NCI-H146 treated with DMSO at 0.1 percent for 48 hours (cell line): Measurements from ENCODE around the gene TCP10L.
"Not testable (repeated sequence)": the region's sequence is repeated elsewhere in the genome, so short reads cannot be mapped to it uniquely, and the experiment has no call there.

Source experiments
- DNase-seq: peaks from one replicate; lab custom pipeline; 2025; ENCODE audit not compliant: unreplicated experiment; lab: John Stamatoyannopoulos, UW

The TCP10L gene

DNA sequence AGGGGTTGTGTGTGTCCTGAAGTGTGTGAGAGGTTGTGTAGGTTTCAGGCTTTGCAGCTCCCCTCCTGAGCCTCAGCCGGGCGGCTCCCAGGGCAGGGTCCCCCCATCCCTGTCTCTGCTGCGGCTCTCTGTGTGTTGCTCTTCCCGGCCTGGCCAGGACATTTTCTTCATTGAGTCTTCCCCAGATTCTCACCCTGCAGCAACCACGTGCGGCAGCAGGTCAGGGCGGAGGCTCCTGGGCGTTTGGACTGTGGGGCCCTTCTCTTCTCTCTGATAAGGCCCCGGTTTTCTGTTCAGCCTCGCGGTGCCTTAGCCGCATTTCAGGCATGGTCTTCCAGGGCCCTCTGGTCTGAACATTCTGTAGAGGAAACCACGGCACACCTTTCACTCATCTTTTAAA is 1.8 kb upstream of the TCP10L start:
- DNase-seq, result no peak

DNA sequence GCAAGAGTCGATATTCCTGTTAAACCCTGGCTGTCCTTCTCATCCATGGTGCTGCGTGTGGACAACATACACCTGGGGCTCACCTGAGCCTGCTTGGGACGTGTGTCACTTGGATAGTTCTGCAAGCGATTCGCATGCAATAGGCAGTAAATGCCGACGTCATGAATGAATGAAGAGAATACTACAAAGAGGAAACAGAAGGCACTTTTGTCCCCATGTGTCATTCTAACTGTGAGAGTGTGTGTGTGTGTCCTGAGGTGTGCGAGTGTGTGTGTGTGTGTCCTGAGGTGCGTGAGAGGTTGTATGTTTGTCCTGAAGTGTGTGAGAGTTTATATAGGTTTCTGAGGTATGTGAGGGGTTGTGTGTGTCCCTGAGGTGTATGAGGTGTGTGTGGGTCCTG is 647 bp upstream of the TCP10L start:
- no peak for DNase-seq

DNA sequence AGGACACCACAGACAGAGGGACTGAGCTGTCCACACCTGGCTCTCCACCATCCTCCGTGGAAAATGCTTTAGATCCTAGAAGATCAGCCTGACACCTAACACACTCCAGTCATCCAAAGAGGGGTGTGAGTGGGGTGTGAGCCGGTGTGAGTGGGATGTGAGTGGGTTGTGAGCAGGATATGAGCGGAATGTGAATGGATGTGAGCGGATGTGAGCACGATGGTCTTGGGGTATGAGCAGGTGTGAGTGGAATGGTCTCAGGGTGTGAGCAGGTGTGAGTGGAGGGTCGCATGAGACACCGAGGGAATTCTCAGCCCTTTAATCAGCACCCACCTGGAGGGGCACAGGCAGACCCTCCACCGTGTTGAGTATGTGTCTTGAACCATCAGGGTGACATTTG is 851 bp downstream of the TCP10L start:
- DNase-seq, result no peak

DNA sequence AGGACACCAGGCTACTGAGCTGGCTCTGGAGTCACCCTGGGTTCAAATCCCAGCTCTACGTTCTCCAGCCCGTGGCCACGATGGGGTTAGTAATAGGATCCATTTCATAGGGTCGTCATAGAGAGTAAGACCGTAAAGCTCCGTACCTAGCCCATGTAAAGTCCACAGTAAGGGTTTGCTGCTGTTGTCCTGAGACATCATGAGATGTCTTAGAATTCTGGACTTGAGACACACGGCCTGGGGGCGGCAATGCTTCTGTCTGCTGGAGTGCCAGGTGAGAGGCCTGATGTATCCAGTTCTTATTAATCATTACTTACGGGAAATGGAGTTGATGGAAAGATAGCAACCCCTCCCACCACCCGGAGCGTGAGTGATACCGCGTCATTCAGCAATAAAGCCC is 3.6 kb downstream of the TCP10L start:
- no peak for DNase-seq

DNA sequence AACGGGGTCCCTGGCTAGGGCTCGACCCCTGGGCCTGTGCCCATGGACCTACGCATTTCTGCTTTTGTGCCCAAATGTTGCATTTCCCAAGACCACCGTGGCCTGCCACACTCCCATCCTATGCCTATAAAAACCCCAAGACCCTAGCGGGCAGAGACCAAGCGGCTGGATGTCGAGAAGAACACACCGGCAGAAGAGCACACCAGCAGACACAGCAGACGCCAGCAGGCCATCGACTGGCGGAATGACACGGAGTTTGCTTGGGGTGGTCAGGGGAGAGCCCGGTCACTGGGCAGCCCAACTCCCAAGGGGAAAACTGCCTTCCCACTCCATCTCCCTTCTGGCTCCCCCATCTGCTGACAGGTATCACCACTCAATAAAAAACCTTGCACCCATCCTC is 4.4 kb downstream of the TCP10L start:
- no peak for DNase-seq

DNA sequence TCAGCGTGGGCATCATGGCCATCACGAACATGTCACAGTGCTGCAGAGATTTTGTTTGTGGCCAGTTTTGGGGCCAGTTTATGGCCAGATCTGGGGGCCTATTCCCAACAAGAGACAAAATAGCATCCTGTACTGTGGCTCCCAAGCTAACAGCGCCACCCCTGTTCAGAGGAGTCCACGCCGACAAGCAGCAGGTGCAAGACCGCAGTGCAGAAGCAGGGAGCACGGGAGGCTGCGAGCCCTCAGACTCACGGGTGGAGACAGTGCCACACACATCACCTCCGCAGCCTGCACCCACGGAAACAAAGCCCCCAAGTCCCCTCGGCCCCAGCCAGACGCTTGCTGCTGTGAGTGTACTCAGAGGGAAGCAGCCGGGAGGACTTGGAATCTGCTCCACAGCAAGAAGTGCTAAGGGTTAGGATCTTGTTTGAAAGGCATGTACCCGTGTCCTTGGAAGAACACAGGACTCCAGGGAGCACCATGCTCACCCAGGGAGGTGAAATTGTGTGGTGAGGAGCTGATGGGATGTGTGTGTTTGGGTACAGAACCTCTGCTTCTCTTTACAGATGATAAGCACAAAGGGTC is 7.1 kb downstream of the TCP10L start:
- DNase-seq, result no peak

DNA sequence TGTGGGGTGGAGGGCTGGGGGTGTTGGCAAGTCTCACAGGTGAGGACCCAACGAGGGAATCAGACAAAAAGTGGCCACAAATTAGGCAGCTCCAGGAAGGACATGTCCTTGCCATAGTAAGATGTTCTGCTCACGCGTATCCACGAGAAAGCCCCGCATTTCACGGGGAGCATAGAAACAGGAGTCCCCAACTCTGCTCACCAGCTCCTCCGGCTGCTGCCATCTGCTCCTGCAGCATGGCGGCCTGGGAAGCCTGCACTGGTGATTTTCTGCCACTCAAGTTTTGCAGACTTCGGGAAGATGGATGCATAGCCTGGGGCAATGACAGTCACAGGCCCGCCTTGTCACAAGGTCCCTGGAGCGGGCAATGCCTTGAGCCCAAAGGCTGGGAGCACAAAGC is 9.3 kb downstream of the TCP10L start:
- DNase-seq, result no peak

DNA sequence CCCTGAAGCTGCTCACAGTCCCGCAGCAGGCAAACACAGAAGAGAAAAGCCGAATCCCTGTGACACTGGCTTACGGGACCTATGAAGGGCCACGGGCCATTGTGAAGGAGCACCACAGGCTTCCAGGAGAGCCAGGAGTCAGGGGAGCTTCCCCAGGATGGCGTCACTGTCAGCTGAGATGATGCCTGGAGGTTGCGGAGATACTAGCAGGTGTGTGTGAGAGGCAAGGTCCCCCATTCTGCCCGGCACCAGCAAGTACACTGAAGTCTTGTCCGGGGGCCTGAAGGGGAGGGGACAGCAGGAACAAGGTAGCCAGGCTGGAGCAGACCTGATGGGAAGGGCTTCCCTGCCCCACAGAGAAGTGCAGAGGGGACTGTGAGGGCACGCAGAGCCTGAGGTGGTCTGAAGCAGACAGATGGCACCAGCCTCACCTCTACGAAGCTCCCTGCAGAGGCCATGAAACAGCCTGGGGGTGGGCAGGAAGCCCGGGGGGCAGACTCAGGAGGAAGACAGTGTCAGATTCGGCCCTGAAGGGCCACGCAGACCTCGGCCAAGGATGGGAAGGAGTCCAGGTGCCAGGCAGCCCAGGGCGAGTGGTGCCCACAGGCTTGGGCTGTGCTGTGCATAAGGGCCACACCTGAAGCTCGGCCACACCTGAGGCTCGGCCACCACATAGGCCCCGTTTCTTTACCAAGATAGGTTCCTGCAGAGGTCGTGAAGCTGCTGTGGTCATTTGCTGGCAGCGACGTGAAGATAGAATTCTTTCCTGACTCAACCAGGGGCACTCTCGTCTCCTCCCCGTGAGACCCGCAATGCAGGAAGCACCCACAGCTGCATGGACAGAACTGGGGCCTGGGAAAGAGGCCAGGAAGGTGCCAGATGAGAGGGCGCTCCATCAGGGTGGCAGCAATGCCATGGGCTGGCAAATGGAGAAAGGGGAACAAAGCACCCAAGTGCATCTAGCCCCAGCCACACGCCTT is 10.1 kb downstream of the TCP10L start:
- no peak for DNase-seq

DNA sequence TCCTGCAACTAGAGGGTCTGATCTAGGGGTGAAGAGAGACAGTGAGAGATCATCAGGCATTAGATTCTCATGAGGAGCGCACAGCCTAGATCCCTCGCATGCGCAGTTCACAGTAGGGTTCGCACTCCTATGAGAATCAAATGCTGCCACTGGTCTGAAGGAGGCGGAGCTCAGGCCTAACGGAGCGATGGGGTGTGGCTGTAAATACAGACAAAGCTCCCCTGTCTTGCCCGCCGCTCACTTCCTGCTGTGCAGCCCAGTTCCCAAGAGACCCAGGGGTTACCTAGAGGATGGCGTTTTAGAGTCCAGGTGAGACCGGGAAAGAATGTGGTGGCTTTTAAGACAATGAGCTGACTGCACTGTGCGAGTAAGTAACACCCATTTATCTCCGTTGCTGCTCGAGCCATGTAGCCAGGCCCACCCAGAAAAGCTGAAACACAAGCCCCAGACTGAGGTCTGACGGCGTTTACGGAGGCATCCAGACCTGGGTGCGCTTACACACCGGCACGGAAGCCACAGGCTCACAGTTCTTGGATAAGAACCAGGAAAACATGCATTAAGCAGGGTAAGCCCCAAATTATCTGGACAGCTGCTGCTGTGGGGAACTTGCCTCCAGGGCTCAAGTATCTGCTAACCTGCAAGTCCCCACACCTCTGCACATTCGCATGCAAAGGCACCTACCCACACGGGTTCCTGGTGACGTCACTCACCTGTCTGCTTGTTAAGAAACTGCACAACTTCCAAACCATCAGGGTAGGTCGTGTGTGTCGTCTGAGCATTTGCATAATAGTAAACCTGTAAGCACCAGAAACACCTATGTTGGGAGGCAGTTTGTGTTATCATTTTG is 12.5 kb downstream of the TCP10L start:
- peak; percentile 39 for DNase-seq

DNA sequence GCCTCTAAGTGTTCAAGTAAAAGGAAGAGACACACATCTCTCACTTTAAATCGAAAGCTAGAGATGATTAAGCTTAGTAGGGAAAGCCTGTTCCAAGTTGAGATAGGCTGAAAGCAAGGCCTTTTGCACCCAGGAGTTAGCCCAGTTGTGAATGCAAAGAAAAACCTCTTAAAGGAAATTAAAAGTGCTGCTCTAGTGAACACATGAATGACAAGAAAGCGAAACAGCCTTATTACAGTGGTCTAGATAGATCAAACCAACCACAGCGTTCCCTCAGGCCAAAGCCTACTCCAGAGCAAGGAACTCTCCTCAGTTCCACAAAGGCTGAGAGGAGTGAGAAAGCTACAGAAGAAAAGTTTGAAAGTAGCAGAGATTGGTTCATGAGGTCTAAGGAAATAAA is 14.9 kb downstream of the TCP10L start:
- no peak for DNase-seq

DNA sequence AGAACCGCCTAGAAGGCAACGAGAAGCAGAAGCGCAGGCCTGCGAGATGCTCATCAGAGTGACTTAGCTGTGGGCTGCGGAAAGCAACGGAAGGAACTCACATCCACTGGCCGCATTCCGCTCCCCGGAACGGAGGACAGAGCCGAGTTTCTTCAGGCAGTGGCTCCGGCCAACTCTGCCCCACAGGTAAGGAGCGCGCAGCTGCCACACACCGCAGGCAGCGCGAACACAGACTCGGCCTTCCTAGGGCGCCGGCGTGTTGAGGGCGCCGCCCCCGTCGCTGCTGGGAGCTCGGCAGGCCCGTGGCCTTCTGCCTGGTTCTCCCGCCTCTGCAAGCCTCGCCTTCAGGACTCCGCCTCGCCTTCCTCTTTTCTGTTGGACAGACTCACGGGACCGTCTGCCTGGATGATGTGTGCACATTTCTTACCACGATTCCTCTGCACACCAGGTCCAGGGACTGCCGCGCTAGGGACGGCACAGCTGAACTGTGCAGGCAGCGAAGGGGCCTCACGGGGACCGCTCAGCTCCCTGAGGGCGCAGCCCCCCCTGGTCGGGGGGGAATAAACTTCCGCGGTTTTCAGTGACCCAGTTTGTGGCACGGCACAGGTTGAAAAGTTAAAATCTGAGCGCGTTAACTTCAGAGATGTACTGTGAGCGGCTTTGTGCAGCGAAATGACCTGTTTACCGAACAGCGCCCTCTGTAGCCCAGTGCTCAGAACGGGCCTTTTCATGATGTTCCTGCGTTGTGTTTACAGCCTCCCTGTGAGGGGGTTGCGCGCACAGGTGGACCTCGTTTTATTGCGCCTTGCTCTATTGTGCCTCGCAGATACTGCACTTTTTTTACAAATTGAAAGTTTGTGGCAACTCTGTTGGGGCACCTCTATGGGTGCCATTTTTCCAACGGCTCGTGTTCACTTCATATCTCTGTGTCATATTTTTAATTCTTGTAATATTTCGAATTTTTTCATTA is 15.8 kb downstream of the TCP10L start:
- peak; percentile 58 for DNase-seq

DNA sequence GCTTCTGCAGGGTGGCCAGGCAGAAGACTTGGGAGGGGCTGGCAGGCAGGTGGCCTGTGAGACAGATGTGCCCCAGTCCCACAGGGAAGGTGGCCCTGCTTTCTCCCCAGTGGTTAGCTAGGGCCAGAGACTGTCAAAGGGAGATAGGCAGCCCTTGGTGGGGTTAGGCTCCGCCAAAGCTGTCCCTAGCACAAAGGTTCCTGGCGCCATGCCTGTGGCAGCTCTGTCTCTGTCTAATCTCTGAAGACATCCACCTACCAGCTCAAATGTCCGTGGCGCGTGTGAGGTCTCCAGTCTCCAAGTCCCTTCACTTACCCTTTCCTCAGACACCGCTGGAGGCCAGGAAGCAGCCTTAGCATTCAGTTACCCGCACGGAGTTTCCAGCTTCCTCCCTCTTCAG is 17.7 kb downstream of the TCP10L start:
- no peak for DNase-seq

DNA sequence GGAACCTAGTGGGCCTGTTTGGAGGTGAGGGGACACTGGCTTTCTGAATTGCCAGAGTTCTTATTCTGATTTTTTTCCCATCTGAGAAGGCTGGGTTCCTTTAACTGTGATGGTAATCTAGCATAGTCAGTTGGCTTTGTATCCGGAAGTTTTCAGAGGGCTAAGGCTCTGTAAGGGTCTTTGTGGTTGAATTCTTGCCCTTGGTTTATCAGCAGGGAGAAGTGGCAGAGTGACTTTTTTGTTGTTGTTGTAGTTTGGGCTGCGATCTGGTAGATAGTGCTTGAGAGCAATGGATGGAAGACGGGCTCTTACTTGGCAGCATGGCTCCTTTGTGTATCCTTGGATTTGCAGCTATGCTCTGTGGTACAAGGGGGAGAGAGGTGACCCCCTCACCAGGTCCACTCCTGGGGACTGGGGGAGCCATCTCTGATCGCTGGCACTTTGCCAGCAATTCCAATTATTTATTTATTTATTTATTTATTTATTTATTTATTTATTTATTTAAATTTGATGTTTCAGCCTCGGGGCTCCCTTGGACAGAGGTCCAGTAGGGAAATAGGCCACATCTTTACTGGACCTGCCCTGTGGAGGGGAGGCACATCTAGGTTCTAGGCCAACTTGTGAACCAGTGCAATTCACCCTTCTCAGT is 18.5 kb downstream of the TCP10L start:
- no peak for DNase-seq

DNA sequence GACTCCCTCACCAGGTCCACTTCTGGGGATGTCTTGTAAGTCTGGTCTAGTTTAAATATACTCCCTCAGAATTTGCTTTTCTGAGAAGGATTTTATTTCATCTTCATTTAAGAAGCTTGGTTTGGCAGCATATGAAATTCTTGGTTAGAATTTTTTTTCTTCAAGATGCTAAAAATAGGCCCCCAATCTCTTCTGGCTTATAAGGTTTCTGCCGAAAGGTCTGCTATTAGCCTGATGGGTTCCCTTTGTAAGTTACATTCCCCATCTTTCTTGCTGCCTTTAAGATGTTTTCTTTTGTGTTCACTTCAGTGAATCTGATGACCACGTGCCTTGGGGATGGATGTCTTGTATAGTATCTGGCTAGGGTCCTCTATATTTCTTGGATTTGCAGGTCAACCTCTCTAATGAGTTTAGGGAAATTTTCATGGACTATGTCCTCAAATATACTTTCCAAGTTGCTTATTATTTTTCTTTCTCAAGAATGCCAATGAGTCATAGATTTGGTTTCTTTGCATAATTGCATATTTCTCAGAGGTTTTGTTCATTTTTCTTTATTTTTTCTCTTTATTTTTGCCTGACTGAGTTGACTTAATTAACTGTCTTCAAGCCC is 19.4 kb downstream of the TCP10L start:
- no peak for DNase-seq

DNA sequence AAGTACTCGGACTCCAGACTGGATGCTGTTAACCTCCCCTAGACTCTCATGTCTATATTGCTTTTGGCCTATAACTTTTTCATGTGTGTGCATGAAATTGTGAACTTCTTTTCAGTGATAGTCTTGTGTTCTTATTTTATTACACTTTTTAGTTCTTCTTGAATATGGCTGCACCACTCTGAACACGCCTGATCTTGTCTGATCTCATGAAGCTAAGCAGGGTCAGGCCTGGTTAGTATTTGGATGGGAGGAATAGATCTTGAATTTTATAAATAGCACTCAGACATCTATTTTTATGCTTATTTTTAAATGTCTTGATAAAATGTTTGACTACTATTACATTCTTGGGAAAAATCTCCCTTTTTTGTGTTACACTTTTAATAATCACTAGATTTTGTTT is 22.4 kb downstream of the TCP10L start:
- DNase-seq, result no peak

DNA sequence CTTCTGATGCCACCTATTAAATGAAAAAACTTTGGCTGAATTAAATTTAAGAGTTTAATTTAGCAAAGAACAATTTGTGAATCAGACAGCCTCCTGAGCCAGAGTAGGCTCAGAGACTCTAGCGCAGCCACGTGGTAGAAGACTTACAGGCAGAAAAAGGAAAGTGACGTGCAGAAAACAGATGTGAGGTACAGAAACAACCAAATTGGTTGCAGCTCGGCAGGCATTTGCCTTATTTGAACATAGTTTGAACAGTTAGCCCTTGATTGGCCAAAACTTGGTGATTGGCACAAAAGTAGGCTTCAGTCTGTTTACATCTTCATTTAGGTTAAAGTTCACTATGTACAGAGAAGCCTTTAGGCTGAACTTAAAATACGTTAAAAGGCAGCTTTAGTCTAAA is 22.9 kb downstream of the TCP10L start:
- no peak for DNase-seq

DNA sequence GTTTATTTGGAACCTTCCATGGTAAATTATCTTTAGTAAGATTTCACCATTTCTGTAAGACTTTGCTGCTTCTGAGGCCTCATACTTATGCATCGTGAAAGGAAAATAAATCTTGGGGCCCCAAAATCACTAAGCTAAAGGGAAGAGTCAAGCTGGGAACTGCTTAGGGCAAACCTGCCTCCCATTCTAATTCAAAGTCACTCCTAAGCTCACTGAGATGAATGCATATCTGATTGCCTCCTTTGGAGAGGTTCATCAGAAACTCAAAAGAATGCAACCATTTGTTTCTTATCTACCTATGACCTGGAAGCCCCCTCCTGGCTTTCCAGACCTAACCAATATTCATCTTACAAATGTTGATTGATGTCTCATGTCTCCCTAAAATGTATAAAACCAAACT is 23.8 kb downstream of the TCP10L start:
- not testable (repeated sequence) for DNase-seq

DNA sequence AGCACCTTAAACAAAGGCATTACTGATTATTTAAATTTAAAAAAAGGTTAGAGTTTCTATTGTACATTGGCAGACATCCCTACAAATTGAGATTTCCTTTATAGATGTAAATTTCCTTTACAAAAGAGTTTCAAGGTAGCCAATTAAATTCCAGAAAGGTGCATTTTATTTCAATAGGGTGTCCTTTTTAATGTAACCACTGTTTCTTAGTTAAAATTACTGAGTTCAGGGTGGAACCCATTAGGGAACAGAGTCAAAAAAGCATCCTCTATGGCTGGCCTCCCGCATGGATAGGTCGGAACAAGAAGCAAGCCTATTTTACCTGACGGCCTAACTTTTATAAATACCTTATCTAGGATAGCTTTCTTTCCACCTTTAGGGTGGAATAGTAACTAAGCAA is 24.4 kb downstream of the TCP10L start:
- DNase-seq, result no peak

DNA sequence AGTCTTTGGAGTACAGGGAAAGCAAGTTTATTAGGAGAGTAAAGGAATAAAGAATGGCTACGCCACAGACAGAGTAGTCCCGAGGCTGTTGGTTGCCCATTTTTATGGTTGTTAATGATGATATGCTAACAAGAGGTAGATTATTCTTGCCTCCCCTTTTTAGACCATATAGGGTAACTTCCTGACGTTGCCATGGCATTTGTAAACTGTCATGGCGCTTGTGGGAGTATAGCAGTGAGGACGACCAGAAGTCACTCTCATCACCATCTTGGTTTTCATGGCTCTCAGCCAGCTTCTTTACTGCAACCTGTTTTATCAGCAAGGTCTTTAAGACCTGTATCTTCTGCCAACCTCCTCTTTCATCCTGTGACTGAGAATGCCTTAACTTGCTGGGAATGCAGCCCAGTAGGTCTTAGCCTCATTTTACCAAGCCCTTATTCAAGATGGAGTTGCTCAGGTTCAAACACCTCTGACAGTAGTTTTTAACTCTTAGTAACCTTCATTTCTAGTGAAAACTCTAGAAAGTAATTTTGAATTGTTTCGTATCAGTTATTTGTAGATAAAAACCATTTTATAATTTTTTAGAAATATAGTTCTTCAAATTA is 26.2 kb downstream of the TCP10L start:
- DNase-seq, result no peak
